Stimulated activated CD4-positive, alpha-beta T cell treated with anti-CD3 and anti-CD28 coated beads, Interleukin-15, amount 100 ng/mL, for 1 hour (primary cell): ENCODE measurements around the gene HOXB5.

Experiments used
- DNase-seq, 2 donors: peaks; one replicate each; pipeline ENCODE4 v3.0.0-alpha.2; 2020; ENCODE audit warnings: low read depth in 1 of 2, low spot score in 1 of 2

Gene HOXB5

DNA sequence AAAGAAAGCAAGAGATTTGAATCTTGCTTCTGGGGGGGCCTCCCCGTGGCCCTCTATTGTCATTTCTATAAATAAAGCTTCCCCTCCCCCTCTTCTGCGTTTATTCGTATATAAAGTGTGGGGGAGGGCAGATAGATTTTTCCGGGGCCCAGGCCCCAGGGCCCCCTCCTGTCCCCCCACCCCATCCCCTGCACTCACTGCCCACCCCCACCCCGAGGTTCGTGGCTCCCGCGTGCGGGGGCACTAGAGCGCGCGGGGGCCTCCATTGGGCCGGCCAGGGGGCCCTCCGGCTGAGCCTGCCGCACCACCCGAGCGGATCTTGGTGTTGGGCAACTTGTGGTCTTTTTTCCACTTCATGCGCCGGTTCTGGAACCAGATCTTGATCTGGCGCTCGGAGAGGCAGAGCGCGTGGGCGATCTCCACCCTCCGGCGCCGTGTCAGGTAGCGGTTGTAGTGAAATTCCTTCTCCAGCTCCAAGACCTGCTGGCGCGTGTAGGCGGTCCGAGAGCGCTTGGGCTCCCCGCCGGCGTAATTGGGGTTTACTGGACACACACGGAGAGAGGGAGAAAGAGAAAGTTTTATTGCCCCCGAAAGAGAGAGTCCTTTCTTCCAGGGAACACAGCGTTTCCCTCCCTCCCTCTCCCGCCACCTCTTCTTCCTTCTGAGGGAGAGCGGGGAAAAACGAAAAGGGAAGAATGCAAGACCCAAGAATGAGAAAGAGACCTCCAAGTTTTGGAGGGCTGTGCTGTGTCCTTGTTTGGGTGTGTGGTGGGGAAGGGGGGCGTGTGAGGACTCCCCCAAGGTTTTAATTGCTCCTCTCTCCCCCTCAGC lies 16.9 kb downstream of the HOXB5 start:
- DNase-seq = no peak

DNA sequence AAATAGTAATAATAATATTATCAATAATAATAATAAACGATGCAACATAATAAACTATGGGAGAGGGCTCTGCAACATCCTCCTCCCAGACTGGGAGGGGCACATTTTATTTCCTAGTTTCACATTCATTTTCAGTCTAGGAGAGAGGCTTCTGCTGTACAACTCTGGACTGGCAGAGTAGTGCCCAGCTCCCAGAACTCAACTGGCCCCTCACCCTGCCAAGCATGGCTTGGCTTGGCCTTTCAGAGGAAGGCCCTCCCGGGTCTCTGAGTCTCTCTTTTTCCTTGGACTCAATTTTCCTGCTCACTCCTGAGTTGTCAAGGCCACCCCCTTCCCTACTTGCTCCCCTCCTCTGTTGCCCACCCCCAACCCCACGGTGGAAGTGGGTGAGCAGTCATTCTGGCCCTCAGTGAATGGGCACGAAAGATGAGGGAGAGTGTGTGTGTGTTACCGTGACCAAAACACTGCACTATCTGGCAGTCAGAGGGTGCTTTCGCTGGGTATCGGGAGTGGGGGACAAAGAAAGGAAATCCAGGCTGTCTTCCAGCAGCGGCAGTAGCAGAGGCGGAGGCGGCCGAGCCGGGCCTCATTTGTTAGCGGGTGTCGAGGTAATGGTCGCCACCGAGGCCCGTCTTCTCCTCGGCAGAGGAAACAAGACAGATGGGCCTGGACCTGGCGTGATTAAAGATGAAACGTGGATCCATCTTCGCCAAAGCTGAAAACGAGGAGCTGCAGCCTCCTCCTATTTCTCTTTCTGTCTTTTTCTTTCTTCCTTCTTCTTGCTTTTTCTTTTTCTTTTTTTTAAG lies 17.7 kb downstream of the HOXB5 start:
- DNase-seq = no peak

- no peak for DNase-seq
Observed at GRCh38 chr17:48575066-48575582, 18.5 kb downstream of the HOXB5 start.

GRCh38 chr17:48574505-48575065 lies 19.0 kb downstream of the HOXB5 start:
- no peak for DNase-seq

DNA sequence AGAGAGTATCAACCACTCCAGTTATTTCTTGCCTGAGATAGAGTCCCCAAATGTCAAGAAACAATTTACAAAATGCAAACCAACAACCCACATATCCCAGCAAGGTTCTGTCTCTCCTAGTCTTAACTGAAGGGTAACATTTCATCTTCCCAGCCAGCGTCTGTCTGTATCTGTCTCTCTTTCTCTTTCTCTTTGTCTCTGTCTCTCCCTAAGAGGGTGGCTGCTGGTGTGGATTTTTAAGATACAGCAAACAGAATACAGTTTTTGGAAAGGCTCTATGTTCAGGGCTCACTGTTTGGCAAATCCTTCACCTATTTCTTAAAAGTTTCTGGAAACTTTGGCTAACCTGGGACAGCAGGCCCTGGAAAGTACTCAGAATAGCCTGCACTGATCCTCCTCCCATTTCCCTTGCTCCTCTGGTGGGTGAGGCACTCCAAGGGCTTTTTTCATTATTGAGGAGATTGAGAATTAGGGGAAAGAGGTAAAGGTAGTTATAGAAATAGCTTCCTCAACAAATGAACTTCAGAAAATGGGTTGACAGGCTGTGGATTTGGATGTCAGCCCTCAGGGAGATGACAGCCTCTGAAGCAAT lies 21.7 kb downstream of the HOXB5 start:
- no peak for DNase-seq

GRCh38 chr17:48571024-48571818 lies 22.4 kb downstream of the HOXB5 start:
- DNase-seq = no peak

GRCh38 chr17:48570325-48571023 lies 23.1 kb downstream of the HOXB5 start:
- DNase-seq = no peak

GRCh38 chr17:48569674-48570324 lies 23.8 kb downstream of the HOXB5 start:
- DNase-seq = no peak

- no peak for DNase-seq
Observed at GRCh38 chr17:48569240-48569582, 24.4 kb downstream of the HOXB5 start.

GRCh38 chr17:48568499-48569239 lies 24.9 kb downstream of the HOXB5 start:
- DNase-seq = no peak

DNA sequence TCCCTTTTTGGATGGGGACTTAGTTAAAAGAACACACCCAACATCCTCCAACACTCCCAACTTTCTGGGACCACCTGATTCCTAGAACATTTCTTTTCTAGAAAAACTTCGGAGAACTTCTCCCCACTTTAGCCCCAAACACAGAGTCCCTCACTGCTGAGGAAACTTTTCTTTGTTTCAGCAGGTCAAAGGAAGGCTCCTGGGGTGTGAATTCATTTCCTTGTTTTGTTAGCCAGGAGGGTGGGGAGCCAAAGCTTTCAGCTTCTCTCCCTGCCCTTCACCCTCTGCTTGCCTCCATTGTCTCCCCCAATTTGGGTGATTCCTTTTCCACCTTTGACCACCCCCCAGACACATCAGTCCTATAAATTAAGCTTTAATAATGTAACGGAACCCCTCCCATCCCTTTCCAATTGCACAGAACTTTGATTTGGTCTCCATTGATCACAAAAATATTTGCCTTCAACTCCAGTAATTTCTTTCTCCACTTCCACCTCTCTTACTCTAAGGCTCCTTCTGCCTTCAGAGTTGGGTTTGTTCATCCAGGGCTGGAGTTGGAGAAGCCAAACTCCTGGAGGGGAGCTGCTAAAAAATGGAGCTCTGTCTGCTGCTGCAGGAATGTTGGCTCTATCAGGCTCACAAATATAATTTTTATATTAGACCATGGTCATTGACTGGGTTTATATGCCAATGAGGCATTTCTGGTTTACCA lies 25.8 kb downstream of the HOXB5 start:
- DNase-seq = no peak

GRCh38 chr17:48567209-48567608 lies 26.4 kb downstream of the HOXB5 start:
- no peak for DNase-seq

DNA sequence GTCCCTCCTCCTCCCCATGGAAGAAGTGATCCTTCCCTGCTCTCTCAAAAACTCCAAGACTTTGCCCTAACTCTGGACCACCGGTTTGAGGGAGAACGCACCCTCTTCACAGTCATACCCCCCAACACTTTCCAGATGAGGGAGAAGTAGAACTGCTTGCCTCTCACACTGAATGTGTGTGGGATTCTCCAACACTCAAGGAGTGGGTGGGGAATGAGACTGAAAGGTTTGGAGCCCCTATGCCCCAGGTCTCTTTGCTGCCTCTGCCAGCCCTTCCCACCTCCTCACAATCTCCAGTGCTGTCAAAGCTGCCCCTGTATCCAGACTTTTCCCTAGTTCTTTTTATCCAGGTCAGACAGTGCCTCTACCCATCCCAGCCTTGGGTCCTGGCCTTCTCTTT lies 26.9 kb downstream of the HOXB5 start:
- no peak for DNase-seq

- DNase-seq = no peak
Observed at GRCh38 chr17:48565925-48566710, 27.5 kb downstream of the HOXB5 start.

DNA sequence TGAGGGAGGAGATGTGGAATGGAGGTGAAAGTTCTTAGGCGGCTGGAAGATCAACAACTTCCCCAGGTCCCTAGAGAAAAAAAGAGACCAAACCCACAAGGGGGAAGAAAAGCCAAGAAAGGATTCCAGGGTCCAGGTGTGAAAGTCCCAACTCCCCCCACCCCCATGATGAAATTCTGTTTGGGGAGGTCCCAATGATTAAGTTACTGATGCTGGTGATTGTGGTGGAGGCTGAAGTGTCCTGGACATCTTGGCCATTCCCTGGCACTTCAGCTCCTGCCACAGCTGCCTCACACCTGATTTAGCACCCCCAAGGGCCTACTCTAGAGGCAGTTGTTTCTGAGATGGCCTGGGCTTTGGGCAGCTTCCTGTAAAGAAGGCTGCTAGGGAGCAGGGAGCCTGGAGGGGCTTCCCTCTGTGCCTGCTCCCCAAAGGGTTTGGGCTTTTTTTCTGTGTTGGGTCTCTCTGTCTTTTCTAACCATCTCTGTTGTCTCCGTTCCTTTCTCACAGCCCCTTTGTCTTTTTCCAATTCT lies 28.5 kb downstream of the HOXB5 start:
- no peak for DNase-seq

- DNase-seq = no peak
Observed at GRCh38 chr17:48564188-48565021, 29.2 kb downstream of the HOXB5 start.

DNA sequence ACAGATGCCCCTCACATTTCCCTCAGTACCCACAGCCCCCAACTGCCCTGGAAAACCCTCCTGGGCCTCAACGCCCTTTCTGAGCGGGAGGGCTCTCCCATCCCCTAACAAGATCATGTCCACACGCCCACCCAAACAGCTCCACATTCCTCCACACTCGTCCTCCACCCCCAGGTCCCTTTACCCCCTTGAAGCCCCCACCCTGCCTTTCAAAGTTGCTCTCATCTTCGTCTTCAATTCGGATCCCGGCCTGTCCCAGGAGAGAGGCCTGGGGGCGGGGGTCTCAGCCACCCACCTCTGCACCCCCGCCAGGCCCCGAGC lies 29.8 kb downstream of the HOXB5 start:
- DNase-seq = no peak
